Esophagus muscularis mucosa (tissue), 4 donors: Measurements from ENCODE around the gene NPAS3. TPM values are rescaled to one million over a fixed set of nuclear protein-coding genes. Genes with fewer than 3 reads are reported as not detected.

Source experiments
- DNase-seq: peaks from one replicate; pipeline ENCODE4 v3.0.0-alpha.2; 2017; ENCODE audit errors: extremely low spot score
- H3K27ac ChIP-seq, 4 donors: fragments of 200-600 bp; sonication (generic); replicated peaks in 1 of 4; 1 replicate in 3 of 4; 2 replicates in 1 of 4; pipeline ENCODE4 v1.5.1; 2016 to 2019; ENCODE audit warnings: mild to moderate bottlenecking in 1 of 4
- H3K27me3 ChIP-seq, 4 donors: fragments of 200-600 bp; sonication (generic); one replicate each; pipeline versions ENCODE4 v1.5.1 to v1.6.0; 2016 to 2019
- H3K36me3 ChIP-seq, 4 donors: fragments of 200-600 bp; sonication (generic); one replicate each; pipeline ENCODE4 v1.5.1; 2016 to 2019
- H3K4me1 ChIP-seq, 4 donors: fragments of 200-600 bp; sonication (generic); one replicate each; pipeline ENCODE4 v1.5.1; 2016 to 2019
- H3K4me3 ChIP-seq, 4 donors: fragments of 200-600 bp; sonication (generic); 1 replicate in 2 of 4; 2 replicates in 2 of 4; pipeline ENCODE4 v1.5.1; 2016 to 2019; ENCODE audit warnings: mild to moderate bottlenecking in 4 of 4, moderate library complexity in 1 of 4
- H3K9me3 ChIP-seq, 4 donors: fragments of 200-600 bp; sonication (generic); 1 replicate in 3 of 4; 2 replicates in 1 of 4; pipeline ENCODE4 v1.5.1; 2016 to 2019
- CTCF ChIP-seq, 3 experiments: fragments of 200-600 bp in 2 of 3; fragments of 450-650 bp in 1 of 3; sonication (generic) in 2 of 3; IDR thresholded peaks; one replicate each; pipeline ENCODE4 v1.5.1; 2017 to 2019; ENCODE audit warnings: antibody characterized with exemption in 3 of 3, mild to moderate bottlenecking in 2 of 3, moderate library complexity in 1 of 3
- EP300 ChIP-seq: sonication (generic); formaldehyde crosslinking; IDR thresholded peaks from one replicate; pipeline ENCODE4 v1.6.1; 2017; ENCODE audit warnings: antibody characterized with exemption
- POLR2A ChIP-seq: fragments of 450-650 bp; IDR thresholded peaks from one replicate; pipeline ENCODE4 v1.6.1; 2017; ENCODE audit warnings: antibody characterized with exemption, moderate library complexity, mild to moderate bottlenecking, low read depth
- POLR2AphosphoS5 ChIP-seq, 2 donors: sonication (generic); formaldehyde crosslinking; IDR thresholded peaks; one replicate each; pipeline ENCODE4 v1.6.1; 2017; ENCODE audit warnings: antibody characterized with exemption in 2 of 2
- WGBS: methylation state at CpG from one replicate; pipeline ENCODE4 v1.1.5; 2018; 5-methylcytosine and 5-hydroxymethylcytosine counted together
- intact Hi-C: fragments of 100-400 bp; cut with DNase I; formaldehyde crosslinking; loops from one replicate; pipeline ENCODE4 v1.15.1; 2023
- total RNA-seq, 4 donors: library from RNA; depleted of rRNA; stranded (reverse); fragments of >200 nt; gene quantifications; one replicate each; pipeline versions ENCODE4 v1.1.0 to v1.2.1, GENCODE V29; 2016

The NPAS3 gene
- total RNA-seq, 4 donors from 2014 or later = 3.3 to 7.3 (median 5.8) TPM

DNA sequence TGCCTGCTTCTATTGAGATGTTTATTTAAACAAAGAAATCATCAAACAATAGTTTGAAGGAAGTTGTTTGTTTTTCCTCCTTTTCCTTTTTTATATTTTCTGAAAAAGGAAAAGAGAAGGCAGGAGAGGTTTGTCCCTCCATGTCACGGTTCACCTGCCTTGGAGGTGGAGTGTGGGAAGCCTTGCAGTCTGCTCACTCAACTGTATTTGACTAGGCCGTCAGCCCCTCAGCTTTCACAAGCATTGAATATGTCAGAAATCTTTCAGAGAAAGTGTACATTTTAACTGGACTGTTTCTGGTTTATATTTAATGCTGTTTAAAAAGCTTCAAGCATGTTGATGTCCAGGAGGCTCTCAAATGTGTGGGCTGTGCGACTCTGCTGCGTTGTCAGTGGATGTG, 370.4 kb downstream of the NPAS3 start:
- intact Hi-C loops = no loop called here
- H3K9me3 ChIP-seq = no peaks in the 10 kb centered on the region
- no peak overlapping the region for H3K4me3 ChIP-seq
- no peaks in the 10 kb centered on the region for H3K4me1 ChIP-seq
- H3K36me3 ChIP-seq = no peaks in the 10 kb centered on the region
- no peak overlapping the region for H3K27ac ChIP-seq
- 89% methylated on average over 4 of the region's 4 CpGs for whole genome bisulfite sequencing
- H3K27me3 ChIP-seq = no peaks in the 10 kb centered on the region
- TF ChIP-seq CTCF (IDR thresholded peaks at IDR 0.05) (no peak), POLR2AphosphoS5 (IDR thresholded peaks at IDR 0.05) (no peak), POLR2A (no peak), EP300 (no peak)
- DNase-seq = no peak

GRCh38 chr14:33315217-33315616, 376.5 kb downstream of the NPAS3 start:
- no peak for TF ChIP-seq POLR2AphosphoS5 (IDR thresholded peaks at IDR 0.05)
- TF ChIP-seq POLR2A = no peak
- TF ChIP-seq CTCF (IDR thresholded peaks at IDR 0.05) = no peak
- TF ChIP-seq EP300 = no peak
- no peaks in the 10 kb centered on the region for H3K9me3 ChIP-seq
- H3K36me3 ChIP-seq = no peaks in the 10 kb centered on the region
- no peak overlapping the region for H3K4me3 ChIP-seq
- H3K27ac ChIP-seq = no peak overlapping the region
- no peaks in the 10 kb centered on the region for H3K4me1 ChIP-seq
- DNase-seq = no peak
- WGBS = 94% methylated on average over 3 of the region's 3 CpGs
- intact Hi-C loops = no loop called here
- H3K27me3 ChIP-seq = no peaks in the 10 kb centered on the region

GRCh38 chr14:33315721-33316120, 377.0 kb downstream of the NPAS3 start:
- Histone ChIP-seq H3K4me3 (no peak overlapping the region), H3K9me3 (no peaks in the 10 kb centered on the region), H3K27me3 (no peaks in the 10 kb centered on the region), H3K36me3 (no peaks in the 10 kb centered on the region), H3K27ac (no peak overlapping the region), H3K4me1 (no peaks in the 10 kb centered on the region)
- no peak for TF ChIP-seq POLR2AphosphoS5 (IDR thresholded peaks at IDR 0.05)
- TF ChIP-seq EP300 = no peak
- TF ChIP-seq CTCF (IDR thresholded peaks at IDR 0.05) = no peak
- no peak for TF ChIP-seq POLR2A
- WGBS = 65% methylated on average over 2 of the region's 2 CpGs
- intact Hi-C loops = no loop called here
- no peak for DNase-seq

DNA sequence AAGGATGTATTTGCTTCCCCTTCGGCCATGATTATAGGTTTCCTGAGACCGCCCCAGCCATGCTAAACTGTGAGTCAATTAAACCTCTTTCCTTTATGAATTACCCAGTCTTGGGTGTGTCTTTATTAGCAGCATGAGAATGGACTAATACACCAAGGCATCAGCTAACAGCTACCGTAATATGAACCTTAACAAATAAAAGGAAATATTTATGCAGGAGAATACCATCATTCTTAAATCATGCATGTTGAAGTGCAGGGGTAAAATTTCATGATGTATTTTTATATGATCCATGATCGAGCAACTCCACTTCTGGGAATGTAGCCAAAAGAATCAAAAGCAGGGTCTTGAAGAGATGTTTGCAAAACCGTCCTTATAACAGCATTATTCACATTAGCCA, 379.0 kb downstream of the NPAS3 start:
- 68% methylated on average over 5 of the region's 5 CpGs for WGBS
- Histone ChIP-seq H3K4me3 (no peak overlapping the region), H3K27ac (no peak overlapping the region), H3K4me1 (no peaks in the 10 kb centered on the region), H3K27me3 (no peaks in the 10 kb centered on the region), H3K36me3 (no peaks in the 10 kb centered on the region), H3K9me3 (no peaks in the 10 kb centered on the region)
- no peak for TF ChIP-seq POLR2AphosphoS5 (IDR thresholded peaks at IDR 0.05)
- no peak for TF ChIP-seq EP300
- no peak for TF ChIP-seq CTCF (IDR thresholded peaks at IDR 0.05)
- DNase-seq = no peak
- intact Hi-C loops = no loop called here

DNA sequence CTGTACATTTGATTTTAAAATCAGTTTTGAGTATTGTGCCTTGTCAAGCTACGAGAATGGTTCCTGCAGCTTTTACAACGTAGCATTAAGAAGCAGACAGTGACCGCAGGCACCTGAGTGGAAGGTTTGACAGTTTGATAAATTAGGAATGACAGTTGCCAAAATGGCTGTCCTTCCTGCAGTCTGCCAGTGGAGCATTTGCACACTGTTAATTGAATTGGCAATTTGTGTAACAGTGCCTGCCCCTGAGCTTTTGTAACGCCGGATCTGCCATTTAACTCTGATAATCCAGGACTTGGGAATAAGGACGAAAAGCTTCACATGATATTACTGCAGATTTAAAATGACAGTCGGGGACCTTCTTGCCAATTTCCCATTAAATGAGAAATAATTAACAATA, 385.3 kb downstream of the NPAS3 start:
- H3K4me1 ChIP-seq = no peaks in the 10 kb centered on the region
- H3K27me3 ChIP-seq = no peaks in the 10 kb centered on the region
- DNase-seq = no peak
- intact Hi-C loops = no loop called here
- no peaks in the 10 kb centered on the region for H3K9me3 ChIP-seq
- H3K27ac ChIP-seq = no peak overlapping the region
- H3K36me3 ChIP-seq = no peaks in the 10 kb centered on the region
- TF ChIP-seq CTCF (IDR thresholded peaks at IDR 0.05) (no peak), POLR2A (no peak), EP300 (no peak)
- 94% methylated on average over 7 of the region's 7 CpGs for WGBS
- no peak overlapping the region for H3K4me3 ChIP-seq
